Panc1 (cell line): ENCODE measurements around the gene TTYH2. TPM values are rescaled to one million over a fixed set of nuclear protein-coding genes. Genes with fewer than 3 reads are reported as not detected.

Experiments
- ATAC-seq: fragments of 200-7000 bp; cut with Tn5 transposase; 2 replicates; pipeline ENCODE4 v1.9.1; 2020; ENCODE audit warnings: mild to moderate bottlenecking, moderate library complexity
- BruUV-seq: library from RNA; stranded (reverse); fragments of 400-500 nt; replicated peaks from 2 replicates; lab custom pipeline; 2021; lab: Mats Ljungman, UMichigan
- CTCF ChIA-PET: fragments of 300-600 bp; sonication (Branson Sonifier 250); formaldehyde crosslinking; loops from one replicate; lab custom pipeline; 2022; ENCODE audit warnings: antibody characterized with exemption; lab: Charles Lee
- POLR2A ChIA-PET: fragments of 300-600 bp; sonication (Branson Sonifier 250); formaldehyde crosslinking; loops from one replicate; lab custom pipeline; 2022; ENCODE audit warnings: antibody characterized with exemption; lab: Charles Lee
- DNase-seq: peaks from one replicate; pipeline ENCODE4 v3.0.0-alpha.2; 2010; ENCODE audit warnings: low read depth, low spot score
- H3K27ac ChIP-seq: 2 replicates; pipeline ENCODE4 v1.5.1; 2011; ENCODE audit warnings: mild to moderate bottlenecking, low read length, inconsistent platforms
- H3K27me3 ChIP-seq: fragments of 200-500 bp; sonication (Bioruptor generic); 2 replicates; pipeline ENCODE4 v1.6.0; 2014; ENCODE audit warnings: low read length, inconsistent platforms; ENCODE audit not compliant: control insufficient read depth, insufficient read depth
- H3K36me3 ChIP-seq: fragments of 200-500 bp; sonication (Bioruptor generic); 2 replicates; pipeline ENCODE4 v1.5.1; 2014; ENCODE audit warnings: inconsistent platforms, mild to moderate bottlenecking, low read length, moderate library complexity; ENCODE audit not compliant: control insufficient read depth, insufficient read depth
- H3K4me1 ChIP-seq: 2 replicates; pipeline ENCODE4 v1.5.1; 2011; ENCODE audit warnings: inconsistent platforms, mild to moderate bottlenecking, low read length, moderate library complexity; ENCODE audit not compliant: control insufficient read depth, insufficient read depth
- H3K4me3 ChIP-seq, 2 experiments: 2 replicates each; pipeline ENCODE4 v1.5.1; 2011 to 2012; ENCODE audit warnings: low read depth in 2 of 2, low read length in 2 of 2, mild to moderate bottlenecking in 2 of 2, inconsistent platforms in 1 of 2, moderate library complexity in 1 of 2
- H3K9me3 ChIP-seq: fragments of 200-500 bp; sonication (Bioruptor generic); 2 replicates; pipeline ENCODE4 v1.5.1; 2014; ENCODE audit warnings: low read depth, mild to moderate bottlenecking, inconsistent platforms, low read length, moderate library complexity; ENCODE audit not compliant: control insufficient read depth, insufficient read depth
- POLR2AphosphoS5 ChIP-seq: IDR thresholded peaks from 2 replicates; pipeline ENCODE4 v1.6.1; 2012; ENCODE audit warnings: mild to moderate bottlenecking, low read depth, low read length, moderate library complexity
- REST ChIP-seq, 2 experiments: IDR thresholded peaks; 2 replicates each; pipeline ENCODE4 v1.6.1; 2011 to 2012; ENCODE audit warnings: low read depth in 2 of 2, control low read depth in 1 of 2, low read length in 1 of 2, mild to moderate bottlenecking in 1 of 2, moderate library complexity in 1 of 2; ENCODE audit not compliant: insufficient read depth in 1 of 2
- SIN3A ChIP-seq: IDR thresholded peaks from 2 replicates; pipeline ENCODE4 v1.6.1; 2012; ENCODE audit warnings: low read depth, mild to moderate bottlenecking, low read length, moderate library complexity, borderline replicate concordance; ENCODE audit not compliant: insufficient read depth
- TCF7L2 ChIP-seq: IDR thresholded peaks from 2 replicates; pipeline ENCODE4 v1.6.1; 2011; ENCODE audit warnings: mild to moderate bottlenecking, low read depth, low read length, inconsistent platforms
- in situ Hi-C: cut with HindIII; loops from 2 replicates; pipeline ENCODE4 v1.10.0; 2016; ENCODE audit warnings: low sequenced_read_pairs, low pct_unique_long_range_greater_than_20kb
- intact Hi-C: fragments of 100-400 bp; cut with micrococcal nuclease; formaldehyde crosslinking; loops from one replicate; pipeline ENCODE4 v1.10.0; 2022; ENCODE audit not compliant: unreplicated experiment
- total RNA-seq: library from RNA; stranded (reverse); gene quantifications from one replicate; pipeline ENCODE4 v1.2.1, GENCODE V29; 2021; ENCODE audit not compliant: unreplicated experiment
- TF ChIP-seq, protein P1 (sequence below): fragments of 450-650 bp; IDR thresholded peaks from 2 replicates; pipeline ENCODE4 v1.5.1; 2017; ENCODE audit warnings: mild to moderate bottlenecking

TTYH2 gene
- total RNA-seq, 1 experiment from 2014 or later = 8.3 TPM

- BruUV-seq = no TSS peak
- POLR2A ChIA-PET = no interaction called here
- no peaks in the 10 kb centered on the region for H3K36me3 ChIP-seq
- no peaks in the 10 kb centered on the region for H3K4me1 ChIP-seq
- CTCF ChIA-PET = no interaction called here
- TF ChIP-seq REST (IDR thresholded peaks at IDR 0.05; ENCODE audit: insufficient read depth in 1 of 2, low read depth in 2 of 2, low read length in 1 of 2) (no peak), POLR2AphosphoS5 (no peak), SIN3A (no peak), TCF7L2 (no peak)
- TF ChIP-seq, protein P1, sequence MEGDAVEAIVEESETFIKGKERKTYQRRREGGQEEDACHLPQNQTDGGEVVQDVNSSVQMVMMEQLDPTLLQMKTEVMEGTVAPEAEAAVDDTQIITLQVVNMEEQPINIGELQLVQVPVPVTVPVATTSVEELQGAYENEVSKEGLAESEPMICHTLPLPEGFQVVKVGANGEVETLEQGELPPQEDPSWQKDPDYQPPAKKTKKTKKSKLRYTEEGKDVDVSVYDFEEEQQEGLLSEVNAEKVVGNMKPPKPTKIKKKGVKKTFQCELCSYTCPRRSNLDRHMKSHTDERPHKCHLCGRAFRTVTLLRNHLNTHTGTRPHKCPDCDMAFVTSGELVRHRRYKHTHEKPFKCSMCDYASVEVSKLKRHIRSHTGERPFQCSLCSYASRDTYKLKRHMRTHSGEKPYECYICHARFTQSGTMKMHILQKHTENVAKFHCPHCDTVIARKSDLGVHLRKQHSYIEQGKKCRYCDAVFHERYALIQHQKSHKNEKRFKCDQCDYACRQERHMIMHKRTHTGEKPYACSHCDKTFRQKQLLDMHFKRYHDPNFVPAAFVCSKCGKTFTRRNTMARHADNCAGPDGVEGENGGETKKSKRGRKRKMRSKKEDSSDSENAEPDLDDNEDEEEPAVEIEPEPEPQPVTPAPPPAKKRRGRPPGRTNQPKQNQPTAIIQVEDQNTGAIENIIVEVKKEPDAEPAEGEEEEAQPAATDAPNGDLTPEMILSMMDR = no peak
- no peak overlapping the region for H3K27ac ChIP-seq
- intact Hi-C loops (no loop called here), in situ Hi-C loops (no loop called here)
- DNase-seq (no peak), ATAC-seq (peak; percentile 45; the same call in 1 of the 2 replicates)
- H3K9me3 ChIP-seq = no peaks in the 10 kb centered on the region
- H3K27me3 ChIP-seq = no peaks in the 10 kb centered on the region
- H3K4me3 ChIP-seq = no peak overlapping the region
Measured at GRCh38 chr17:74290340-74290739, 77.0 kb downstream of the TTYH2 start.

- CTCF ChIA-PET = no interaction called here
Measured at GRCh38 chr17:74292495-74292894, 79.1 kb downstream of the TTYH2 start.

More at GRCh38 chr17:74292495-74292894, 79.1 kb downstream of the TTYH2 start:
- H3K27ac ChIP-seq = no peak overlapping the region
- no peaks in the 10 kb centered on the region for H3K9me3 ChIP-seq
- H3K4me3 ChIP-seq = no peak overlapping the region
- peaks cover 4% of the 10 kb centered on the region; the same call in 1 of the 2 replicates for H3K4me1 ChIP-seq
- H3K36me3 ChIP-seq = no peaks in the 10 kb centered on the region
- DNase-seq (no peak), ATAC-seq (no peak)
- TF ChIP-seq, protein P1 = no peak
- no peak for TF ChIP-seq TCF7L2
- TF ChIP-seq SIN3A = no peak
- no peak for TF ChIP-seq REST (IDR thresholded peaks at IDR 0.05; ENCODE audit: insufficient read depth in 1 of 2, low read depth in 2 of 2, low read length in 1 of 2)
- TF ChIP-seq POLR2AphosphoS5 = no peak
- POLR2A ChIA-PET = interaction anchor here (0.7 kb wide), 2 partner anchors 11 to 401 kb away, joined by 3 to 16 read pairs; no protein-coding TSS in a partner anchor
- in situ Hi-C loops (no loop called here), intact Hi-C loops (no loop called here)
- BruUV-seq = no TSS peak
- H3K27me3 ChIP-seq = no peaks in the 10 kb centered on the region
